Activated T-cell treated with anti-CD3 and anti-CD28 coated beads, Interleukin-2, amount 50 U/mL, for 48 hours (primary cell): ENCODE measurements around the gene GNRH2.
"Not testable (repeated sequence)": the region's sequence is repeated elsewhere in the genome, so short reads cannot be mapped to it uniquely, and the experiment has no call there.

Experiments used
- DNase-seq, 2 experiments: peaks; one replicate each; pipeline ENCODE4 v3.0.0-alpha.2; 2020

Gene GNRH2, protein sequence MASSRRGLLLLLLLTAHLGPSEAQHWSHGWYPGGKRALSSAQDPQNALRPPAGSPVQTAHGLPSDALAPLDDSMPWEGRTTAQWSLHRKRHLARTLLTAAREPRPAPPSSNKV

DNA sequence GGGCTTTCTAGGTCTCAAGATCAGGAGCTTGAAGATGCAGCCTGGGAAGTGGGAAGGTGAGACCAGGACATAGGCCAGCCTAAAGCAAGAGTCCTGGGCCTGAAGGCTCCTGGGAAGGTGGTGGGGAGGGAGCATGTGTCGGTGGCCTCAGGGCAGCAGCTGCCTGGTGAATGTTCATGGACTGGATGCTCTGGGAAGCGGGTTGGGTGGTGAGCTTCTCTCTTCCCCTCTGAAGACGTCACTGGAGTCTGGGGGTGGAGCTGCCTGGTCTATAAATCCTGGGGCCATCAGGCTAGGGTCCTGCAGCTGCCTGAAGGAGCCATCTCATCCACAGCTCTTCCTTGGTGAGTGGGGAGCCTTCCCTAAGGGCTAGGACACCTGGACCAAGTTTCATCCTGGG, at the start of gene GNRH2:
TSS of gene GNRH2 (plus strand) at position 301 of the 400 bp plus-strand sequence. CDS start 793 bp downstream, outside the sequence.
- DNase-seq: no peak

DNA sequence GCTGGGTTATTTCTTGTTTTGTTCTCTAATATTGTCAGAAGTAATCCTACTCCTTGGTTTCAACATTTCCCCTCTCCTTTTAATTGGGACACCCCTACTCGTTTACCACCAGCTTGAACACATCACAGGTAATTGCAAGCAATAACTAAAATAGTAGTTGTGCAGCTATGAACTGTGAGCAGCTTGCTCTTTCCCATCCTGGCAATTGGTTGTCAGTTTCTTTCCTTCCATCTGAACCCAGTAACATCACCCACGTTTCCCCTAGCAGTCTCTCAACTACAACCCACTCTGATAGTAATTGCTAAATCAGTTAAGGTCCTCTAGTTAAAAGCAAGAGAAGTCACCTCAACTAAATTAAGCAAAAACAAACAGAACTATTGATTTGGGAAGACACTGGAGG, 47.6 kb upstream of the GNRH2 start:
- DNase-seq: no peak

DNA sequence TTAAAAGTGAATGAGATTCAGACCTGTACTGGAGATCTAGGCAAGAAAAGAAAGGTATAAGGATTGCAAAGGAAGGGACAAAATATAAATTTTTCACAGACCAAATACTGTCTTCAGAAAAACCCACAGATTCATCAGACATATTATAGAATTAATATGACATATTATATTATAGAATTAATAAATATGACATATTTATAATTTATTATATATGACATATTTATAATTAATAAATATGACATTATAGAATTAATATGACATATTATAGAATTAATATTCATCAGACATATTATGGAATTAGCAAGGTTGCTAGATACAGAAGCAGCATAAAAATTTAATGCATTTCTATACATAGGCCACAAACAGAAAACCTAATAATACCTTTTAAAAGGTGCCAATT, 44.7 kb upstream of the GNRH2 start:
- no peak for DNase-seq

DNA sequence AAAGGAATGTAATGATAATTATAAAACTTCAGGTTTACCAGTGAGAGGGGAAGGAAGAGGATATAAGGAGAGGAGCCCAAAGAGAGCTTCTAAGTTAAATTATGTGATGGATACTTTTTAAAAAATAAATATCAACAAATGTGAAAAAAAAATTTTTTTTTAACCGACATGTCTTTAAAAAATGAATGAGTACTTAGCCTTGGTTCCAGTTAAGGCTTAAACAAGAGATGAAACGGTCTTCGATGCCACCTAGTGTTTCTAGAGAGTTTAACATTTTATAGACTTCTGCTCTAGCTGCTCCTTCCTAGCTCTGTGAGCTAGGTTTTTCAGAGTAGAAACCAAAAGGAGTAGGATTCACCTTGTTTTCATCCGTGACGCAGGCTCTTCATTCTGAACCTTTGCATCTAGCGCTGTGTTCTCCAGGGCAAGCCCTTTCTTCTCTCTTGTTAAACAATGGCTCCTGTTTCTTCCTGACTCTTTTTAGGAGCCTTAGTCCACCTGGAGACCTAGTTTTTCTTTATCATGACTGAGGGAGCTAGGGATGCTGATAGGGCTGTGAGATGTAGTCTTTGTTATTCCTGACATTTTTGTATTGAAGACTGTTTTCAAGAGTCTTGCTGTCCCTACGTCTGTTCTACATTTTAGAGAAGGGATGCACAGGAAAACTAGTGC, 42.4 kb upstream of the GNRH2 start:
- no peak for DNase-seq

DNA sequence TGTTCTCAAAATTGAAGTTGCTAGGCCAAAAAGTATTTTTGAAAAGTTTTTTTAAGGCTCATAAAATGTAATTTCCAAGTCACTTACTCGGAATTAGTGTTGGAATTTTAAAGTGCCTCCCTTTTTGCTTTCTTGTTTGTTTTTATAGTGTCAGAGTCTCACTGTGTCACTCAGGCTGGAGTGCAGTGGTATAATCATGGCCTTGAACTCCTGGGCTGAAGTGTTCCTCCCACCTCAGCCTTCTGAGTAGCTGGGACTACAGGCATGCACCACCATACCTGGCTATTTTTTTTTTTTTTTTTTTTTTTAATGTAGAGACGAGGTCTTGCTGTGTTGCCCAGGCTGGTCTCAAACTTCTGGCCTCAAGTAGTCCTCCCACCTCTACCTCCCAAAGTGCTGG, 40.0 kb upstream of the GNRH2 start:
- no peak for DNase-seq

DNA sequence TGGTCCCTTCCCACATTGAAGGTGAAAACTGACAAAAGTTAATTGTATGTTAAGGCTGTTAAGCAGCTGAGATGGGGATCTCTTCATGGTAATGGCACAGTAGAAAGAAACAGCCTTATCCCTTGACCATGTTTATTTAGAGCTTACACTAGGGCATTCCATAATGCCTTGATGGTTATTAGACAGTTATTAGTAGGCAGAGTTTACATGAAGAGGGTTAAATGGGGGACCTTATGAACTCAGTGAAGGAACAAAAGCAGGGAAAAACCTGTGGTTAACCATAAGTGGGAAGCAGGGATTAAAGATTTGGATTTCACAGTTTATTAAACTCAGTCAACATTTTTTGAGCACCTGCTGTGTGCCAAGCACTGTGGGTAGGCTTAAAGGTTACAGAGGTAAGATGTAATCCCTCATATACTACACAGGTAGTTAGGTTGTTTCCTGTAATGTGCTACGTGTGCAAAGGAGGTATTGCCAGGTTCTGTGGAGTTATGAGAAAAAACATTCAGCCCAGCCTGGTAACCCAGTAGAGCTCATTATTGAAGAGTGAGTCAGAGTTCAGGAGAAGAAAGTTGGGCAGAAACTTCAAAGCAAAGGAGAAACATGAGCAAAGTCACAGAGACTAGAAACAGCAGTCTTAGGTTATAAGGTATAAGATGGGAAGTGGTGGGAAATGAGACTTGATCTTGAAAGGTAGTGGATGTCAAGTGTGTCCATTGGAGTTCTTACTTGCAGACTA, 32.3 kb upstream of the GNRH2 start:
- DNase-seq: no peak

DNA sequence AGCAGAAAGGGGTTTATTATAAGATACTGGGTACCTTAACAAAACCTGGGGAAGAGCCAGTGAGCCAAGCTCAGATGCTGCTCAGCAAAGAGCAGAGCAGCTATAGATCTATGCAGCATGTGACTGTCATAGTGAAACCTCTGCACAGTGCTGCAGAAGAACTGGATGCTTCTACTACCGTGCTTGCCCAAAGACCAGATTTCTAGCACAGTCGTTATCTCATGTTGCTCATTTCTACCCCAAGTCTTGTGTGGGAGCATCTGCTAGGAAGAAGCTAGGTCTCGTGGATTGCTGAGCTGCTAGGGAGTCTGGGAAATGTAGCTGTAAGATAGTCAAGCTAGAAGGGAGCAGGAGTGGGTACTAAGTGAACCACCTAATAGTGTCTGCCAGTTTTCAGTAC, 31.7 kb upstream of the GNRH2 start:
- DNase-seq: peak; percentile 59 to 61

DNA sequence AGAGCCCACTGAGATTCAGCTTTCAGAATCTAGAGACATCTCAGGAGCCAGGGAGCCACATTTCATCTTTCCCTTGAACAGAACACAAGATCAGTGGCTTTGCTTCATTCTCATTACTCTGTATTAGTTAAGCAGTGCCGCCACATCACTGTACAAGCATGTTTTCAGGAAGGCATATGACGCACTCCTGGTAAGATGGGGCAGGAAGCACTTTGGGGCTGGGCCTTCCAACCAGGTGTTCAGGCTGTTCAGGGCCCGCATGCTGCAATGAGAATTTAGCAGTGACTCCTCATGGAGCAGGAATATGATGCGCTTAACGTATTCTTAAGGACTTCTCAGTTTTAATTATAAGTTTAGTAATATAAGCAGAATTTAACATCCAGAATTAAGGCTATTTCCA, 29.7 kb upstream of the GNRH2 start:
- DNase-seq: no peak

DNA sequence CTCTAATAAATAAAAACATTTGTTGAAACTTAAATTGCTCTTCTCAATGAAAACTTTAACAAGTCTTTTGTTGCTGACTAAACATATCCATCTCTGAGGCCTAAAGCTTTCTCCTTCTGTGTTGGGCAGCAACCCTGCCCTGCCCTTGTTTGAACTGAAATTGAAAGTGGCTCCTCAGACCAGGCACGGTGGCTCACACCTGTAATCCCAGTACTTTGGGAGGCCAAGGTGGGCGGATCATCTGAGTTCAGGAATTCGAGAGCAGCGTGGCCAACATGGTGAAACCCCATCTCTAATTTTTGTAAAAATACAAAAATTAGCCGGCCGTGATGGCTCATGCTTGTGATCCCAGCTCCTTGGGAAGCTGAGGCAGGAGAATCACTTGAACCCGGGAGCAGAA, 29.2 kb upstream of the GNRH2 start:
- DNase-seq: peak; percentile 67 to 68

DNA sequence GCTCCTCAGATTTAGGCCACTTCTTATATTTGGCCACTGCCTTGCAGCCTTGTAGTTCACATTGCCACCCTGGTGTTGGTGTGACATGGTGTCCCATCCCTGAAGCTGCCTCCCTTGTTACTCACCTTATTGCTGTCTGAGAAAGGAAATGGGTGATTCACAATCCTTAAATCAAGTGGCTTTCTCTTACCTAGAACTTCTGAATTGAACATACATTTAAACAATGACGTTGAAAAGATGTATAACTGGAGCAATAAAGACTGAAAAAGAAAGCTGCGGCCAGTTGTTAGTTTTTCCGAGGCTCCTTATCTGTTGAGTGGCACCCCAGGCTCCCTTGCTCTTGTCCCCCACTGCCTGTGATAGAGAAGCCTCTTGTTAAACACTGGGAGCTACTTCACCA, 28.8 kb upstream of the GNRH2 start:
- peak; percentile 64 to 69 for DNase-seq

DNA sequence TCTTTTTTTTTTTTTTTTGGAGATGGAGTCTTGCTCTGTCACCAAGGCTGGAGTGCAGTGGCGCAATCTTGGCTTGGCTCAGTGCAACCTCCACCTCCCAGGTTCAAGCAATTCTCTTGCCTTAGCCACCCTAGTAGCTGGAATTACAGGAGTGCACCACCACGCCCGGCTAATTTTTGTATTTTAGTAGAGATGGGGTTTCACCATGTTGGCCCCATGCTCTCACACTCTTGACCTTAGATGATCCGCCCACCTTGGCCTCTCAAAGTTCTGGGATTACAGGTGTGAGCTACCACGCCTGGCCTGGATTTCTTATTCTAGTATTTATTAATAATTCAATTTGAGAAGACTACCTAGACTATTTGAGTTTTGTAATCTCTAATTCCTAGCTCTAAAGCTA, 28.1 kb upstream of the GNRH2 start:
- DNase-seq: peak; percentile 52 to 57

DNA sequence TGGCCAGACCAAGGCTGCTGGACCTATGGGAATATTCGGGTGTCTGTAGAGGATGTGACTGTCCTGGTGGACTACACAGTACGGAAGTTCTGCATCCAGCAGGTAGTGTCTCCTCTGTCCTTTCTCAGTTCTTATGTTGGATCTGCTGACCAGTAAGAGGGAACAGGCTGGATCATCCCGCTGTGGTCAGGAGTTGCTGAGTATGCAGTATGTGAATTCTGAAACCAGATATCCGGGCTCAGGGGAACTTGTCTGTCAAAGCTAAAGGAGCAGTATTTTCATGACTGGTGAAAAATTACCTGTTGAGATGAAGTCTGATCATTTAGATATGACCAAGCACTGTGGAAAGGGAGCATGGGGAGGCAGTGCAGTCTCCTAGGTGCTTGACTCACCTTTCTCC, 22.1 kb upstream of the GNRH2 start:
- DNase-seq: no peak

DNA sequence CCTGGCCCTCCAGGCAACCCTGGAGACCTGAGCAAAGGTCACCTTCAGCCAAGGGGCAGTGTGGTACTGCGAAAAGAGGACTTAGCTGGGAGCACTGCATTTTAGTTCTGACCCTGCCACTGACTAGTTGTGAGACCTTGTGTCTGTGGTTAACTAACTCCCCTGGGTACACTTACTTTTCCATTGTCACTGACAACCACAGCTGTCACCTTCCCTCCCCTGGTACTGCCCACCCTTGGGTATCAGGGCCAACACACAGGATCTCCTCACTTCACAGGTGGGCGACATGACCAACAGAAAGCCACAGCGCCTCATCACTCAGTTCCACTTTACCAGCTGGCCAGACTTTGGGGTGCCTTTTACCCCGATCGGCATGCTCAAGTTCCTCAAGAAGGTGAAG, 21.6 kb upstream of the GNRH2 start:
- DNase-seq: no peak

DNA sequence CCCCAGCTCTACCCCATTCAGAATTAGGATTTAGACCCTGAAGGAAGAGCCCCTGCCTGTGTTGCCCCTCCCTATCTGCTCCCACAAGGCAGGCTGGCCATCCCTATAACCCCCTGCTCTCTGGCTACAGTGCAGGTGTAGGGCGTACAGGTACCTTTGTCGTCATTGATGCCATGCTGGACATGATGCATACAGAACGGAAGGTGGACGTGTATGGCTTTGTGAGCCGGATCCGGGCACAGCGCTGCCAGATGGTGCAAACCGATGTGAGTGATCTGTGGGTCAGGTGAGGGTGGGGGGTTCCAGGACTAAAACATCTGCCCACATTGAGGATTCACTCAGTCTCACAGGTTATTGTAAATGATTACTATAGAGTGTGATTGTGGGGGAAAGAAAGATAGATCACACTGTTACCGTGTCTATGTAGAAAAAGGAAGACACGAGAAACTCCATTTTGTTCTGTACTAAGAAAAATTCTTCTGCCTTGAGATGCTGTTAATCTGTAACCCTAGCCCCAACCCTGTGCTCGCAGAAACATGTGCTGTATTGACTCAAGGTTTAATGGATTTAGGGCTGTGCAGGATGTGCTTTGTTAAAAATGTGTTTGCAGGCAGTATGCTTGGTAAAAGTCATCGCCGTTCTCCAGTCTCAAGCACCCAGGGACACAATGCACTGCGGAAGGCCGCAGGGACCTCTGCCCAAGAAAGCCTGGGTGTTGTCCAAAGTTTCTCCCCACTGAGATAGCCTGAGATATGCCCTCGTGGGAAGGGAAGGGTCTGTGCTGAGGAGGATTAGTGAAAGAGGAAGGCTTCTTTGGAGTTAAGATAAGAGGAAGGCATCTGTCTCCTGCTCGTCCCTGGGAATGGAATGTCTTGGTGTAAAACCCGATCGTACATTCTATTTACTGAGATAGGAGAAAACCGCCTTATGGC, 20.6 kb upstream of the GNRH2 start:
- DNase-seq: not testable (repeated sequence)

DNA sequence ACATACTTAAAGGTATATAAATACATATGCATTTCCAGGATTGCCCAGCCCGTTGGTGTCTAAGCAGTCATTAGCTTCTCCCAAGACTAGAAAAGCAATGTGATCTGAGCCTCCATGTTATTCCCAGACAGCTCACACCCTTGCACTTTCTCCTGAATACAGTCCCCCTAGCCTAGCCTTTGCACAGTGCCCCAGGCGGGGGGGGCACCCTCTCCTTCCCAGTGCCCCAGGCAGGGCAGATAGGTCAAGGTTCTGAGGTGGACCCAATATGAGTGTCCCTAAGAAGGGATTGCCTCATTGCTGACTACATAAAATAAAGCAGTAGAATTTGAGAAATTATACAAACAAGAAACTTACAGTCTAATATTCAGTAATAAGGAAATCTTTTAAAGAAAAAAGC, 15.4 kb upstream of the GNRH2 start:
- no peak for DNase-seq

DNA sequence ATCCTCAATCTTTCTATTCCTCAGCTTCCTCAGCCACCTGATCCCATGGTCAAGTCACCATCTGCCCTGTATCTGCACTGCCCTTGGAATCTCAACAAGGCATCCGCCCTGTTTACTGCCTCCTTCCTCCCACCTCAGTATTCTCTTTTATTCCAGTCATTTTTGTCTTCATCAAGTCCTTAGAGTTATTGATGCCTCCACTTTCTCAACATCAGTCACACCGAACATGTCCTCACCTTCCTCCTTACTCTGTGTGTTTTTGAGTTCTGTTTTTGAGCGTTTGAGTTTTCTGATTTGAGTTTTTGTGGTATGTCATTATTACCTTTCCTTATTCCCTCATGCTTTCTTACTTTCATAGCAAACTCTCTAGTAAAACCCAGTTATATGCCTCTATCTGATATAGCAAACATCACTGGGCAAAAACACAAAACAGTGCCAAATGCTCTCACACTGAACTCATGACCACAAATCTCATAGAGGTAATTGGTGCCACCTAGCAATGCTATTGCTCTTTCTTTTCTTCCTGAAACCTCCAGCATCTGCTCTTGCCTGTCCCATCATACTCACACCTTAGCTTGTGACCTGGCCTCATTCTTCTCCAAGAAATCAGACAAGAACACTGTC, 11.8 kb upstream of the GNRH2 start:
- no peak for DNase-seq

DNA sequence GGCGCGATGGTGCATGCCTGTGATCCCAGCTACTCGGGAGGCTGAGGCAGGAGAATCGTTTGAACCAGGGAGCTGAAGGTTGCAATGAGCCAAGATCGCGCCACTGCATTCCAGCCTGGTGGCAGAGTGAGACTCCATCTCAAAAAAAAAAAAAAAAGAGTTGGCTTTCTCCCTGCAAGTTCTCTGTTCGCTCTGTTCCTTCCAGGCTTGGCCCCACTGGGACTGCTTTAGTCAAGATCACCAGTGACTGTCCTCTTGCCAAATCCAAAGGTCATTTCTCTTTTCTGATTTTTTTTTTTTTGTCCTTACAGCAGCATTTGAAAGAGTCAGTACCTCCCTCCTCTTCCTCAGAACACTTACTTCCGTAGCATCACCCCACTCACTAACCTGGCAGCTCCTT, 10.8 kb upstream of the GNRH2 start:
- no peak for DNase-seq

DNA sequence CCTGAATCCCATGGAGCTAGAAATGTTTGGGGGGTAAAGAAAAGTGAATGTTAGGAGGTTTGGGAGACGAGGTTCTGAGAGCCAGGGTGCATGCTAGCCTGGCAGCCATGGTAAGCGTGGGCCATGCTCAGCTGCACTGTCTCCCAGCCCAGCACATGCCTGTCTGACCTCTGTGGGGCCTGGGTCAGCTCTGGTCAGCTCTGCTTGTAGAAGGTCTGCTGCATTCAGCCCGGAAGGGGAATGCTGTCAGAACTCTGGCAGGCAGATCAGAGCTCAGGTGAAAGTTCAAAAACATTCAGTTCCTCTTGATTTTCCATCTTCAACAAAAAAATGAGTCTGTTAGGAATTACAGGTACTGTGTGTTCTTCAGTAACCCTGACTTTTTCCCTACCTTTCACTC, 5.8 kb upstream of the GNRH2 start:
- no peak for DNase-seq

DNA sequence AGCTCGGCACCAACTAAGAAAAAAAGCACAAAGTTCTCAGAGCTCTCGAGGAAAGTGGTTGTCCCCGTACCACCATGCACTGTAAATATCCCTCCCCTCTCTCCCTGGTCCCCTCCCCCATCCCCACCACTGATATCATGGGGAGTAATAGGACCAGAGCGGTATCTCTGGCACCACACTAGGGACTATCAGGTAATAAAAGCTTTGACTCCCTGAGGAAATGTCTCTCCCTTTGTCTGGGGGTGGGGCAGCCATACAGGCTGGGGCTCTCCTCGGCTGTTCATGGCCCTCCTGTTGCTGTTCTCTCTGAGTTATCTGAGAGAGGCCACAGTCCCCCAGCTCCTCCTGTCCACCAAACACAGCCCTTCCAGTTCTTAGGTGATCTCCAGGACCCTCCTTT, 5.0 kb upstream of the GNRH2 start:
- no peak for DNase-seq

DNA sequence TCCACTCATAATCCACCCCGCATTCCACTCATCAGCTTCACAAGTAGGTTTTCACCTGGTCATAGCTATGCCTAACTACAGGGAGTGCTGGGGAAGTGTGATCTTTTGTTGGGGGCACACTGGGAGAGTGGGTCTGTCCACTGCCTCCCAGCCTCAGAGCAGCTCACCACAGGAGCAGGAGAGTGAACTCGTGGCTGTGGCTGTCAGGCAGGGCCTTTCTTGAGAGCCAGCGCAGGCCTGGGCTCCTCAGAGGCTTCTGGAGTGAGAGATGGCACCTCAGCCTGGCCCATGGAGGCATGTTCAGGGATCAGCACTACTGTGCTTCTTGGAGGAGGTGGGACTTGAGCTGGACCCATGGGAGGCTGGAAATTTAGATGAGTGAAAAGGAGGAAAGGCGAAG, 4.0 kb upstream of the GNRH2 start:
- no peak for DNase-seq

DNA sequence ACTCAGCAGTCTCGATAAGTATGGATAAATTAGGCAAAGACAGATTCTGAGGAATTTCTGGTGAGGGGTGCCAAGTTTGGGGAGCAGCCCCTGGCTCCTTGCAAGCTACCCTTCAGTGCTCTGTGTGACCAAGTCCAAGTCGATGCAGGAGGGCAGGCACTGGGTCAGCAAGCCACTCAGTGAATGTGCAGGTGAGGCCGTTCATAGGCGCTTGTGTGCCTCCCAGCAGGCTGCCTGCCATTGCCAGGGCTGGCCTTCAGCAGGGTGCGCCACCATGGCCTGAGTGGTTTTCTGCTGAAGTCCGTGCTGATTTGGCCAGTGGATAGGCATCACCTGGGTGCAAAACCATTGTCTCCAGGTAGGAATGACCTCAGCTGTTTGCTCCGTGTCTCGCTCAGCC, 3.3 kb upstream of the GNRH2 start:
- DNase-seq: no peak

DNA sequence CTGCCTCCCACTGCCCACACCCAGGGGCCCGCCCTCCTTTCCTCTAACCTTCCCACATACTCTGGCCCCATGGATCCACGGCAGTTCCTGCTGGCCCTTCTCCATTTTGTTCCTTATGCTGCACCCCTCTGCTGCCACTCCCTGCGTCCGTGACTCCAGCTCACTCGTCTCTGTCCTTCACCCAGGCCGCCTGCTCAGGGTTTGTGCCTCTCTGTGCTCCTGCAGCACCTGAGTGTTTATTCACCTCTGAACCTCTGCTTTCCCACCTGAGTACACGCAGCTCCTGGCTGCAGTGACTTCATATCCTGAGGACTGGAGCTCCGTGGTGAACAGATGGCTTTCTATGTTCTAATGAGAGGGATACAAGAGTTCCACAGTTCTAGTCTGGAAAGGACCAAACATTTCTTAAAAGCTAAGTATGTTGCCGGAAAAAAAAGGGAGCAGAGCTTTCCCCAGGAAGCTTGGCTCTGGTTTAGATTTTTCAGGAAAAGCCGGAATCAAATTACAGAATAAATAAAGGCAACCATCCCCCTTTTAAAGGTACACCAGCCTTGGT, 1.5 kb upstream of the GNRH2 start:
- no peak for DNase-seq

DNA sequence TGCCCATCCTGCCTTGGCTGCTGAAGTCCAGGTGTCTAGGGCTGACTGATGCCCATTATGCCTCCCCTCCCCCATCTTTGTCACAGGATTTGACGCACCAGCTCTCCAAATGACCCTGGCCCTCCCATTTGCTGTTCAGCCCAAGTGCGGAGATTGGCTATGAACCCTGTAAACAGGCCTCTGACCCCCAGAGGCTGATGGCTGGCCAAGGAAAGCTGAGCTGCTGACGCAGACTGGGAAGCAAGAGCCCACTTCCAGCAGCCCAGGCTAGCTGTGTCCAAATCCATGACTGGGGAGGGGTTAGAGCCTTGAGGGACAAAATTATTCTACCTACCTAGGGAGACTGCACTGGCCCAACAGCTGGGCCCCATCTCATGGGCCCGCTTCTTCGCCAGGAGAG, 797 bp upstream of the GNRH2 start:
- no peak for DNase-seq
